Stomach smooth muscle (tissue), 2 donors: ENCODE data around the gene IRF1.

Experiments
- H3K27ac ChIP-seq: one replicate; pipeline ENCODE4 v1.7.0; 2013; ENCODE audit warnings: mild to moderate bottlenecking, low read length, inconsistent platforms
- H3K27me3 ChIP-seq, 2 donors: one replicate each; pipeline ENCODE4 v1.7.0; 2013; ENCODE audit warnings: low read length in 2 of 2; ENCODE audit not compliant: insufficient read depth in 2 of 2, control insufficient read depth in 1 of 2
- H3K36me3 ChIP-seq, 2 donors: one replicate each; pipeline ENCODE4 v1.7.0; 2013; ENCODE audit warnings: low read length in 2 of 2; ENCODE audit not compliant: control insufficient read depth in 2 of 2, insufficient read depth in 2 of 2
- H3K4me1 ChIP-seq: one replicate; pipeline ENCODE4 v1.7.0; 2013; ENCODE audit warnings: low read length; ENCODE audit not compliant: control insufficient read depth, insufficient read depth
- H3K4me3 ChIP-seq, 2 donors: one replicate each; pipeline ENCODE4 v1.7.0; 2013; ENCODE audit warnings: low read length in 2 of 2
- H3K9ac ChIP-seq, 2 donors: one replicate each; pipeline ENCODE4 v1.7.0; 2013; ENCODE audit warnings: low read length in 2 of 2, mild to moderate bottlenecking in 1 of 2
- H3K9me3 ChIP-seq, 2 donors: one replicate each; pipeline ENCODE4 v1.7.0; 2013; ENCODE audit warnings: low read length in 2 of 2; ENCODE audit not compliant: control insufficient read depth in 2 of 2
- donor health status: healthy.
- donor health status: Pancreatic carcinoma.

The IRF1 gene

DNA sequence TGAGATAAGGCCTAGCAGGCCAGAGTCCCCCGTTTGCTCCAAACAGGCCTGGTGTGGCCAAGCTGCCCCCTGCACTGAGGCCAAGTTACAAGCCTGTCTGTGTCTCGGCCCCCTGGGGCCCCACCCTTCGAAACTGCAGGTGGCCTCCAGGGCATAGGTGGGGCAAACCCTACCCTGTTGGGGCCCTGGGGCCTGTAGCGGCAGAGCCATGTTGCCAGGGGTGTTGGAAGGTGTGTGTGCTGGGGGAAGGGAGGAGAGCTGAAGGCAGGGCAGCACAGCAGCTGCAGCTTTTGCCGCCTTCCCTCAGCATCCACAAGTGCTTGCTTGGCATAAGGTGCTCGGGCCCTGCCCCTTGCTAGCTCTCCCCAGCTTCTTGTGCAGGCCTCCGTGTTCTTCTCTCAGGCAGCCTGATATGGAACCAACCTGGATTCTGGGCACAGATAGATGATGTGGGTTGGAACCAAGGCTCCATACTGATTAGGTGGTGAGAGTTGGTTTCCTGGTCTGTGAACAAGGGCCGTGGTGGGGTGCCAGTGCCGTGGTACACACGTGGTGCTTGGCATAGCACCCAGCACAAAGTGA lies 12.7 kb downstream of the IRF1 start:
- no peaks in the 10 kb centered on the region for H3K27me3 ChIP-seq
- no peak overlapping the region for H3K4me3 ChIP-seq
- H3K9me3 ChIP-seq: no peaks in the 10 kb centered on the region
- peaks cover 6 to 9% of the 10 kb centered on the region in 2 donors for H3K36me3 ChIP-seq
- H3K27ac ChIP-seq: peak overlapping the region; percentile 31
- H3K4me1 ChIP-seq: peaks cover 36% of the 10 kb centered on the region
- H3K9ac ChIP-seq: no peak overlapping the region

GRCh38 chr5:132476876-132477781 lies 13.4 kb downstream of the IRF1 start:
- Histone ChIP-seq H3K36me3 (peaks cover 6 to 9% of the 10 kb centered on the region in 2 donors), H3K9ac (no peak overlapping the region), H3K4me3 (no peak overlapping the region), H3K4me1 (peaks cover 36% of the 10 kb centered on the region), H3K27ac (peak overlapping the region; percentile 18), H3K27me3 (no peaks in the 10 kb centered on the region), H3K9me3 (no peaks in the 10 kb centered on the region)

DNA sequence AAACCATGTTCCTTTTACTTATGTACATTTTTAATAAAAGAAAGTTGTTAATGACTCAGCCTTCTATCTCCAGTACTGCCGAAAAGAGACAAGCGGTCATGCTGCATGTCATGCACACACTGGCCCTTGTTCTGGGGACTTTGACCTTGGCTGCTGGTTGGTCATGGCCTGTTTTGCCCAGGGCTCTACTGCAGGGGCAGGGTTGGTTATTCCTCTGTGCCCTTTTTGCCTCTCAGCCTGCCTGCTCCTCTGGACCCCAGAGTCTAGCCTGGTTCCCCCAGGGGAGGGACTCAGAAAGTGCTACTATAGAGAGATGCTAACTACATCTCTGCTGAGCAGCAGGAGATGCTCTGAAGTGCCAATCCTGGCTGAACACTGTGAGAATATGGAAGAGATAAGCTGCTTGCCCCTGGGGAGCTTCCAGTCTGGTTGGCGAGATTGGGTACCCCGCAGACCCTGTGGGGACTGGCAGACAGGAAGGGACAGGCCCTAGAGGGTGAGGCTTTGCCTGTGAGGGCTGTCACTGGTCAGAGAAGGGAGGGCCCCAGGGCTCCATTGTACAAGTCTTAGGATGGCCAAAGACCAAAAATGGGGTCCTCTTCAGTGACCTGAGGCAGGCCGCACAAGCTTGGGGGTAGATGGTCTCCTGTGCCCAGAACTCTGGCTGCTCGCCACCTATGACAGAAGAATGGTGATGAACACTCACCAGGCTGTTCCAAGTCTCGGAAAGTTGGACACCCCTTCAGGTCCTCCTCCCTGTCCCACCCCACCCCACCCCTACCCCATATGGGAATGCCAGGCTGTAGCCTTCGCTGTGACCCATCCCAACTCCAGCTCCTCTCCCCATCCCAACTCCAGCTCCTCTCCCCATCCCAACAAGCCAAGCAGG lies 14.3 kb downstream of the IRF1 start:
- Histone ChIP-seq H3K4me3 (no peak overlapping the region), H3K4me1 (peaks cover 36% of the 10 kb centered on the region), H3K27ac (peak overlapping the region; percentile 58), H3K27me3 (no peaks in the 10 kb centered on the region), H3K9me3 (no peaks in the 10 kb centered on the region), H3K9ac (peak overlapping the region in 1 of 2 donors; percentile 29), H3K36me3 (peaks cover 2 to 6% of the 10 kb centered on the region in 2 donors)

- peaks cover 0 to 5% of the 10 kb centered on the region in 2 donors for H3K36me3 ChIP-seq
- H3K9ac ChIP-seq: peak overlapping the region; percentile 1 to 72
- H3K4me3 ChIP-seq: no peak overlapping the region
- H3K27ac ChIP-seq: peak overlapping the region; percentile 58
- H3K4me1 ChIP-seq: peaks cover 36% of the 10 kb centered on the region
- no peaks in the 10 kb centered on the region for H3K9me3 ChIP-seq
- H3K27me3 ChIP-seq: no peaks in the 10 kb centered on the region
Measured at GRCh38 chr5:132475497-132475882, 15.1 kb downstream of the IRF1 start.

DNA sequence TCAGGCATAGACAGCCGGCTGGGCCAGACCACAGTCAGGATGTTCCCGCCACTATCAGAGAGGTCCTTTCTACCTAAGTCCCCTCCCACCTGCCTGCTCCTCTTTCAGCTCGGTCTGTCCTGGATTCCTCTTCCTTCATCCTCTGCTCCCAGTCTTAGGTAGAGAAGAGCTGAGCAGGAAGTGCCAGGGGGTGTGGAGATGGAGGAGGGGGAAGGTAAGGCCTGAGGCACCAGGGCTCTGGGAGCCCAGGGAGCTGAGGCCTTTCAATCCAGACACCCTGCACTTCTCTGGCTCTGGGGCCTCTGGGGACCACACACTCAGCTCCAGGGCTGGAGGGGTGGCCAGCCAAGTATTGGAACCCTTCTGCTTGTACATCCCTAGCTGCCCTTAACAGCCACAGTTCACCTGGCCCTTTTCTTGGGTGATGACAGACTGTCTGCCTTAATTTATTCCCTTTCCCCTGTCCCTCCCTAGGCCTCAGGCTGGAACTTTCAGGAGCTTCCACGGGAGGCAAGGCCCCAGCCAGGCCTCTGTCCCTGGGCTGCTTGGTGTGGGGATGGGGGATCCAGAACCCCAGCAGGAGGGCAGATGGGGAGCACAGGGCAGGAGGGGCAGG lies 15.6 kb downstream of the IRF1 start:
- peak overlapping the region; percentile 1 to 72 for H3K9ac ChIP-seq

DNA sequence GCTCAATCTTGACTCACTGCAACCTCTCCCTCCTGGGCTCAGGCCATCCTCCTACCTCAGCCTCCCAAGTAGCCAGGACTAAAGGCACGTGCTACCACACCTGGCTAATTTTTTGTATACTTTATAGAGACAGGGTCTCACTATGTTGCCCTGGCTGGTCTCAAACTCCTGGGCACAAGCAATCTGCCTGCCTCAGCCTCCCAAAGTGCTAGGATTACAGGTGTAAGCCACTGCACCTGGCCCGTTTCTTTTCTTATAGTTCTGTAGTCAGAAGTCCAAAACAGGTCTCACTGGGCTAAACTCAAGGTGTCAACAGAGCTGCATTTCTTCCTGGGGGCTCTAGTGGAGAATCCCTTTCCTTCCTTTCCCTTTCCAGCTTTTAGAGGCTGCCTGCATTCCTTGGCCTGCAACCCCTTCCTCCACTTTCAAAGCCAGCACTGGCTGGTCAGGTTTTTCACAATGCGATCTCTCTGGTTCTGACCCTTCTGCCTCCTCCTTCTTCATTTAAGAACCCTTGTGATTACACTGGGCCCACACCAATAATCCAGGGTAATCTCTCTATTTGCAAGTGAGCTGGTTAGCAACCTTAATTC lies 16.3 kb downstream of the IRF1 start:
- Histone ChIP-seq H3K9ac (no peak overlapping the region), H3K4me1 (peaks cover 36% of the 10 kb centered on the region), H3K4me3 (no peak overlapping the region), H3K27ac (no peak overlapping the region), H3K27me3 (no peaks in the 10 kb centered on the region), H3K36me3 (peaks cover 0 to 5% of the 10 kb centered on the region in 2 donors), H3K9me3 (no peaks in the 10 kb centered on the region)

More for the DNA sequence above, 15.6 kb downstream of the IRF1 start:
- no peaks in the 10 kb centered on the region for H3K9me3 ChIP-seq
- H3K27me3 ChIP-seq: no peaks in the 10 kb centered on the region
- no peak overlapping the region for H3K4me3 ChIP-seq
- H3K36me3 ChIP-seq: peaks cover 0 to 5% of the 10 kb centered on the region in 2 donors
- peak overlapping the region; percentile 58 for H3K27ac ChIP-seq
- H3K4me1 ChIP-seq: peaks cover 36% of the 10 kb centered on the region

DNA sequence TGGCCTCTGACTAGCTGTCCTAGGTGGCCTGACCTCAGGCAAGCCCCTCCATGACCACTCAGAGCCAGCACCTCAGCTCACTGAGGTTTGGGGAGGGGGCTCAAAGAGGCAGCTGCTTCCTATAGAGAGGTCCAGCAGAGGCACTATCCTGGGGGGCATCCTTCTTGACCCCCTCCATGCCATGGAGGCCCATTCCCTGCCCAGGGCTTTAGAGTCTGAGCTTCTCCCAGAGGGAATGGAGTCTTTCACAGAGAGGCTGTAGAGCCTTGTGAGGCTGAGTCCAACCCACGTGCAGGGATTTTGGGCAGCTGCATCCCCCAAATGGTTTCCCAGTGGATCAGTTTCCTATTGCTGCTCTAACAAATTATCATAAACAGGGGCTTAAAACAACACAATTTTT lies 16.9 kb downstream of the IRF1 start:
- Histone ChIP-seq H3K27me3 (no peaks in the 10 kb centered on the region), H3K9ac (no peak overlapping the region), H3K4me1 (peaks cover 36% of the 10 kb centered on the region), H3K36me3 (peaks cover 0 to 5% of the 10 kb centered on the region in 2 donors), H3K9me3 (no peaks in the 10 kb centered on the region), H3K4me3 (no peak overlapping the region), H3K27ac (no peak overlapping the region)

- no peak overlapping the region for H3K4me3 ChIP-seq
- H3K36me3 ChIP-seq: peaks cover 0 to 5% of the 10 kb centered on the region in 2 donors
- no peaks in the 10 kb centered on the region for H3K27me3 ChIP-seq
- peaks cover 33% of the 10 kb centered on the region for H3K4me1 ChIP-seq
- no peaks in the 10 kb centered on the region for H3K9me3 ChIP-seq
- no peak overlapping the region for H3K27ac ChIP-seq
- no peak overlapping the region for H3K9ac ChIP-seq
Measured at GRCh38 chr5:132473019-132473531, 17.5 kb downstream of the IRF1 start.

DNA sequence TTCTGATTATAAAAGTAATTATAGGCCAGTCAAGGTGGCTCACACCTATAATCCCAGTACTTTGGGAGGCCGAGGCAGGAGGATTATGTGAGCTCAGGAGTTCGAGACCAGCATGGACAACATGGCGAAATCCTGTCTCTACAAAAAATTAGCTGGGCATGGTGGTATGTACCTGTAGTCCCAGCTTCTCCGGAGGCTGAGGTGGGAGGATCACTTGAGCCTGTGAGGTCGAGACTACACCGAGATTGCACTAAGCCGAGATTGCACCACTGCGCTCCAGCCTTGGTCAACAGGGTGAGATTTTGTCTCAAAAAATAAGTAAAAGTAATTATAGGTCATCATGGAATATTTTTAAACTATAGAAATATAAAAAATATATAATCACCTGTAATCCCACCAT lies 18.1 kb downstream of the IRF1 start:
- H3K9ac ChIP-seq: no peak overlapping the region
- H3K4me3 ChIP-seq: no peak overlapping the region
- H3K9me3 ChIP-seq: no peaks in the 10 kb centered on the region
- no peak overlapping the region for H3K27ac ChIP-seq
- H3K36me3 ChIP-seq: peaks cover under 1 to 8% of the 10 kb centered on the region in 2 donors
- no peaks in the 10 kb centered on the region for H3K27me3 ChIP-seq
- H3K4me1 ChIP-seq: peaks cover 30% of the 10 kb centered on the region

GRCh38 chr5:132471944-132472343 lies 18.6 kb downstream of the IRF1 start:
- H3K27me3 ChIP-seq: no peaks in the 10 kb centered on the region
- peaks cover 3 to 12% of the 10 kb centered on the region in 2 donors for H3K36me3 ChIP-seq
- no peak overlapping the region for H3K27ac ChIP-seq
- peaks cover 28% of the 10 kb centered on the region for H3K4me1 ChIP-seq
- no peak overlapping the region for H3K4me3 ChIP-seq
- H3K9ac ChIP-seq: no peak overlapping the region
- H3K9me3 ChIP-seq: no peaks in the 10 kb centered on the region
